HG02884 (cell line): Measurements from ENCODE around the gene TMEM14C.
A peak's percentile ranks its signal among the peaks of the same experiment; 100 is the strongest.
"Not testable (repeated sequence)": the region's sequence is repeated elsewhere in the genome, so short reads cannot be mapped to it uniquely, and the experiment has no call there.

ENCODE experiments used
- ATAC-seq: cut with Tn5 transposase; IDR thresholded peaks from one replicate; pipeline ENCODE4 v1.9.1; 2021; ENCODE audit warnings: mild to moderate bottlenecking, moderate library complexity; ENCODE audit not compliant: unreplicated experiment

Gene TMEM14C

GRCh38 chr6:10720960-10721849, 1.7 kb upstream of the TMEM14C start:
- ATAC-seq = not testable (repeated sequence)

- ATAC-seq = no peak
Observed at GRCh38 chr6:10721850-10722569, 860 bp upstream of the TMEM14C start.

- no peak for ATAC-seq
Observed at GRCh38 chr6:10722570-10722819, 375 bp upstream of the TMEM14C start.

GRCh38 chr6:10723567-10723881, 654 bp downstream of the TMEM14C start:
- ATAC-seq = no peak

DNA sequence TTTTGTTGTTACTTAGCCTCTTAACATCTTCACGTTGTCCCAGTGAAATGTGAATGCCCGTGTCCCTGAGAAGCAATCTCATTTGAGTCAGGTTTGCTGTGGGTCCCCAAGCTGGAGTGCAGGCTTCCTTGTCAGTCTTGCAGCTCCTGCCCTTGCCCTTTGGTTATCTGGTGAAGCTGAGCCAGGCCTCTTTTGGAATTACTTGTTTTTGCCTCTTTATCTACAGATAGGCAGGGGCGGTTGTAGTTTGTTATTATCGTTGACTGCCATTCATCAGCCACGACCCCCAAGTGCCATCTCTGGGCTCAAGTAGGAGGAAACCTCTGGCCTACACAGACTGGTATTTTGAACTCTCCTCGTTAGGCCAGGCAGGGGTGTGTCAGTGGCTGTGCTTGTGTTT, 2.2 kb downstream of the TMEM14C start:
- no peak for ATAC-seq

DNA sequence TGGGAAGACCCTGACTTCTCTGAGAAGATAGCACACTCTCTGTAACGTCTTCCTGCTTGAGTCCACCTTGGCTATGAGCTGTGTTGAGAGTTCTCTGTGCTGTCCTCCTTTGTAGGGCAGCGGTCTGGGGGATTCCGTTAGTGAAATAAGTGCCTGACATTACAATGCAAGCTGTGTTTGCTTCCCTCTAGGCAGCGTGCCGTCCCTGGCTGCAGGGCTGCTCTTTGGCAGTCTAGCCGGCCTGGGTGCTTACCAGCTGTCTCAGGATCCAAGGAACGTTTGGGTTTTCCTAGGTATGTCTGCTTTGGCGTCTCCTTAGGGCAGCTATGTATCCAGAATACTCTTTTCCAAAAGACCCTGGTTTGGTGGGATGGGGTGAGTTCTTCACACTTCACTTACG, 2.8 kb downstream of the TMEM14C start:
- ATAC-seq = no peak

- ATAC-seq = no peak
Observed at GRCh38 chr6:10730254-10730653, 7.4 kb downstream of the TMEM14C start.

DNA sequence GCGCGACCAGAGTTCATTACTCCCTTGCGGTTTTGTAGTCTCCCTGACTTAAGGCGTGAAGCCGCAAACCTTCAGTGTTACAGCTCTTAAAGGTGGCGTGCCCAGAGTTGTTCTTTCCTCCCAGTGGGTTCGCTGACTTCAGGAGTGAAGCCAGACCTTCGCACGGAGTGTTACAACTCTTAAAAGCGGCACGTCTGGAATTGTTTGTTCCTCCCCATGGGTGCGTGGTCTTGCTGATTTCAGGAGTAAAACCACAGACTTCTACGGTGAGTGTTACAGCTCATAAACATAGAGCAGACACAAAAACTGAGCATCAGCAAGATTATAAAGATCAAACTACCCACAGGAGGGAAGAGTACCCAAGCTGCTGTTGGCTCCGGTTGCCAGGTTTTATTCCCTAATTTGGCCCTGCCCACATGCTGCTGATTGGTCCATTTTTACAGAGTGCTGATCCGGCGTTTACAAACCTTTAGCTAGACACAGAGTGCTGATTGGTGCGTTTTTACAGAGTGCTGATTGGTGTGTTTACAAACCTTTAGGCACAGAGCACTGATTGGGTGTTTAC, 10.4 kb downstream of the TMEM14C start:
- no peak for ATAC-seq

GRCh38 chr6:10733863-10734262, 11.0 kb downstream of the TMEM14C start:
- ATAC-seq = no peak

DNA sequence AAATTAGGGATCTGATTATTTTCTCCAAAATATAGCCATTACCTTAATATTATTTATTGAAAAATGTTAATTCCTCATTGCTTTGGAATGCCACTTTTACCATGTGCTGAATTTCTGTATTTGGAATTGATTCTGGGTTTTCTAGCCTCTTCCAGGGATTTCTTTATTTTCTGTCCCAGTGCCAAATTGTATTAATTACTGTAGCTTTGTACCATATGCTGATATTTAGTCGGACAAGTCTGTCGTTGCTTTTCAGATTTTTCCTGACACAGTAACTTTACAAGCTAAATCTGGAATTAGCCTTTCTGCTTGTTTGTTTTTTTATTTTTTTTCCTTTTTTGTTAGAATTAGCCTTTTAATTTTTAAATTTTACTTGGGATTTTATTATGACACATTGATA, 13.9 kb downstream of the TMEM14C start:
- ATAC-seq = no peak

GRCh38 chr6:10740061-10740460, 17.2 kb downstream of the TMEM14C start:
- ATAC-seq = no peak

- not testable (repeated sequence) for ATAC-seq
Observed at GRCh38 chr6:10741643-10742042, 18.8 kb downstream of the TMEM14C start.

DNA sequence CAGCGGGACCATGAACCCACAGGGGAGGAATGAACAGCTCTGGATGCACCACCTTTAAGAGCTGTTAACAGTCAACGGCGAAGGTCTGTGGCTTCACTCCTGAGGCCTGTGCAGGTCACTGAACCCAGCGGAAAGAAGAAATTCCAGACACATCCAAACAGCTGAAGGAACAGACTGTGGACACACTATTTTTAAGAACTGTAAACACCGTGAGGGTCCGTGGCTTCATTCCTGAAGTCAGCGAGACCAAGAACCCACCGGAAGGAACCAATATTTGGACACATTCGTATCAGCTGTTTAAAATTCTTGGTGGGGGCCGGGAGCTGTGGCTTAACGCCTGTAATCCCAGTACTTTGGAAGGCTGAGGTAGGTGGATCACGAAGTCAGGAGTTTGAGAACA, 19.4 kb downstream of the TMEM14C start:
- no peak for ATAC-seq

DNA sequence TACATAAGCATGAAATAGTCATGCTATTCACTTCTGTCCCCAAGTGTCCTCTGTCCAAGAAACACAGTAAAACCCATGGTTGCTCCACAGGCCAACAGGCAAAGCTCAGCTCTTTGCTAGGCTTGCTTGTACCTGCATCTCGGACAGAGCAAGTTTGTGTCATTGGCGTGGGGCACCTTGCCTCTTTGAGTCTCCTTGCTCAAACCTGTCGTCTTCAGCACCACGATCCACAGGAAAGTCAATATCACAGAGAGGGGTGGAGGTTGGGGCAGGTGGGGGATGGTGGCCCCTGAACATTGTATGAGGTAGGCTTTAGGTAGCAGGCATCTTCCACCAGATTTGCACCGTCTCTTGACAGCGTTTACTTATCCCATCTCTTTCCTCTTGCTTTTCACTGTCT, 20.6 kb downstream of the TMEM14C start:
- ATAC-seq = no peak

- ATAC-seq = no peak
Observed at GRCh38 chr6:10745116-10745515, 22.2 kb downstream of the TMEM14C start.

DNA sequence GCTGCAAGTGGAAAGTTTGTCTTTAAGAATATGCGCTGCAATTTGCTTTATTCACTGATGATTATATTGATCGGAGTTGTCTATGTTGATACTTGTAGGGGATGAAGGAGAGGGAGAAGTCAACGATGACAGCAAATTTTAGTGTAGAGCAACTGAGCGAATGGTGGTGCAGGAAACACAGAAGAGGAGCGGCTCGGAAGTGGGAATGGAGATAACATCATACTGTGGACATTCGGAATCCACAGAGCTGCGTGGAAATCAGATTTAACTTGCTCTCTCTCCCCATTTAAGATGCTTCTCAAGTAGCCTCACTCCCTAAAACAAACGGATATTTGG, 24.0 kb downstream of the TMEM14C start:
- no peak for ATAC-seq

DNA sequence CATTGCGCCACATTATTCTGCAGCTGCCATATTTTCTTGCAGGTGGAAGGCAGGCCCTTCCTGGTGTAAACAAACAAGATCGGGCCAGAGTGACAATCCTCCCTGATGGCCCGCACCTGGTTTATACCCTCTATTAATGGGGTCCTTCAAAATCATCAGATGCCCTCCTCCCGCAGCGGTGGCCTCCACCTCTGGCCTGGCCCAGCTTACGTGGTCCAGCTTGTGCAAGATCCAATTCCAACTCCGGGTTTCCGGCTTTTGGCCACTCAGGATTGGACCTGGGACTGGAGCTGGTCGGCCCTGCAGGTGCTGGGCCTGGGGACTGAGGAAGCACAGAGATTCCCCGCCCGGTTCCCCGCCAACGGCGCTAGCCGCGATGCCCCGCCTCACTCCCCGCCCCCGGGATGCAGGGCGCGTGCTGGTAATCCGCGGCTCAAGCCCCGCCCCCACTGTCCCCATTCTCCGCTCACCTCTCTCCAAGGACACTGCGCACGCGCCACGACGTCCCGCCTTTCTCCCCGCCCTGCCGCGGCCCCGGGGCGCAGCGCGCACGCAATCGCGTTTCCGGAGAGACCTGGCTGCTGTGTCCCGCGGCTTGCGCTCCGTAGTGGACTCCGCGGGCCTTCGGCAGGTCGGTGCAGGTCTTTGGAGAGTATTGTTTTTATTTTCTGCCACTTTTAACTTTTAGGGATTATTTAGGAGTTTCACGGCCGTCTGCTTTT, 24.5 kb downstream of the TMEM14C start, which contains the start of gene TMEM14B:
Gene TMEM14B, plus strand, starts transcription at position 555 of the 722 bp plus-strand sequence. CDS start 1,441 bp downstream, outside the sequence.
- ATAC-seq = peak; percentile 96

DNA sequence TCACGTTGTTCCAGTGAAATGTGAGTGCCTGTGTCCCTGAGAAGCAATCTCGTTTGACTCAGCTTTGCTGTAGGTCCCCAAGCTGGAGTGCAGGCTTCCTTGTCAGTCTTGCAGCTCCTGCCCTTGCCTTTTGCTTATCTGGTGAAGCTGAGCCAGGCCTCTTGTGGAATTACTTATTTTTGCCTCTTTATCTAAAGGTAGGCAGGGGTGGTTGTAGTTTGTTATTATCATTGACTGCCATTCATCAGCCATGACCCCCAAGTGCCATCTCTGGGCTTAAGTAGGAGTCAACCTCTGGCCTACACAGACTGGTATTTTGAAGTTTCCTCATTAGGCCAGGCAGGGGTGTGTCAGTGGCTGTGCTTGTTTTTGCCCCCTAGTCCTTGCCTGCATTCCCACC, 26.9 kb downstream of the TMEM14C start:
- no peak for ATAC-seq

- ATAC-seq = not testable (repeated sequence)
Observed at GRCh38 chr6:10750568-10750967, 27.7 kb downstream of the TMEM14C start.

DNA sequence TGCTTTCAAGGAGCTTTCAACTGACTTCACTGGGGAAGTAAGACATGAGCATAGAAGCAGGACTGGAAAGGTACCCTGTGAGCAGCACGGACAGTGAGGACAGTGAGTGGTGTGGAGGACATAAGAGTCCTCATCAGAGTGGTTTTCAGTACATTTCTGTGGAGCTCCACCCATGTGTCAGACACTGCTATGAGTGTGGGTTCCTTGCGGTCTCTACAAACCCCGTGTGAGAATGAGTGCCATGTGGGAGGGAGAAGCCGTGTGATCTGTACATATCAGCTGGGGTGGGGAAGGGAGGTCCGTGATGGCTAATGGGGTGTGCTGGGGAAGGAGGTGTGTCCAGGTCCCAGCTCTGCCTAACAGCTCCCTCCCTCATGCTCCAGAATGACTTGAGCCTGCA, 28.9 kb downstream of the TMEM14C start:
- ATAC-seq = not testable (repeated sequence)

DNA sequence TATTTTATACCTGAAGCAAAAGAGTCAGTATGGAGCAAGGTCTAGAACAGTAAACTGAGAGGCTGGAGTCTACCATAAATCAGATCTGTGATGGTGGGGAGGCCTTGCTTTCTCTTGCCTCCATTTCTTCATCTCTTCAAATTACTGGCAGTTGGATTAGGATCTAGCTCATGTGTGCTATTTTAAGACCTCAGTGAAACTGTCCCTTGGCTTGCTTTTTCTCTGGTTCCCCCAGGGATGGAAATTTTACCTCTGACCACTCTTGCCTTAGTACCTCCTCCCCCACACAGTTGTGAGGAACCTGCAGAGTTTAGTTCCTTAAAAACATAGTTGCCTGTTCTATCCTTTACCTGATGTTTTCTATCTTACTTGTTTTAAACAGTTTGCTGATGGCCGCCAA, 33.2 kb downstream of the TMEM14C start:
- ATAC-seq = no peak
